Activated gamma-delta T cell treated with anti-CD3 and anti-CD28 coated beads, Interleukin-2, amount 50 U/mL, for 16 hours (primary cell): ENCODE data around the gene SIL1.
"Not testable (repeated sequence)": the region's sequence is repeated elsewhere in the genome, so short reads cannot be mapped to it uniquely, and the experiment has no call there.

Experiments
- DNase-seq: peaks from one replicate; pipeline ENCODE4 v3.0.0-alpha.2; 2020; ENCODE audit warnings: low read depth

Gene SIL1

DNA sequence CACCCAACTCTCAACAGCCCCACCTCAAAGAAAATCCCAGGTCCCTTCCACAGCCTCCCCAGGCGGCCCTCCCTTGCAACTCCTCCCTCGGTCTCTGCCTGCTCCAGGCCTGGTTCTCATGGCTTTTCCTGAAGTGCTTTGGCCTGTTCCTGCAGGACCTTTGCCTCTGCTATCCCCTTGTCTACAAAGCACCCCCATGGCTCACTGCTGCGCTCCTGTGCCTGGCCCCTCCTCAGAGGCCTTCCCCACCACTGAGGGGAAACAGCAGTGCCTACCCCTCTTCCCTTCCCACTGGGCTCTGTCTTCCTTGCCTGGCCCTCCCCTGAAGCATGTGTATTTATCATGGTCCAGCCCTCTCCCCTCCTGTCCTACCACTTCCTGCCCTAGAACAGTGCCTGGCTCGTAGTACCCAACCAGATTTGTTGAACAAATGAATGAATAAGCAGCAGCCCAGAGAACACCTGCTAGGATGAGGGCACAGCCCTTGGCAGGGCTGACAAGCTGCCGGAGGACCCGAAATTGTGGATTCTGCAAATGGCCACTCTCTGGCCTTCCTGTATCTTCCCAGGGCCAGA is 254.5 kb downstream of the SIL1 start:
- no peak for DNase-seq

DNA sequence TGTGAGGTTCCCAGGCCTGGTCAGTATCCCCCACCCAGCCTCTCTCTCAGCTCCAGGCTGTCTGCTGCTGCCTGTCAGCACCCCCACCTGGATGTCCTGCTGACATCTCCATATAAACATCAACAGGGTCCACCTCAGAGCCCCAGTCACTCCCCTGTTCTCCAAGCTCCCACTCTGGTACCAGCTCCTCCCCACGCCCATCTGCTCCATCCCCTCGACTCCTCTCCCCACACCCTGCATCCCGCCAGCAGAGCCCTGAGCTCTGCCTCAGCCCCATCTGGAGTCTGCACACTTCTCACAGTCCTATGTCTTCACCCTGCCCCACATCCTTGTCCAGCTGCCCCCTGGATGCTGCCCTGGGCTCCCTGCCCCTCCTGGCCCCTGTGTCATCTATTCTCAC is 255.3 kb downstream of the SIL1 start:
- no peak for DNase-seq

DNA sequence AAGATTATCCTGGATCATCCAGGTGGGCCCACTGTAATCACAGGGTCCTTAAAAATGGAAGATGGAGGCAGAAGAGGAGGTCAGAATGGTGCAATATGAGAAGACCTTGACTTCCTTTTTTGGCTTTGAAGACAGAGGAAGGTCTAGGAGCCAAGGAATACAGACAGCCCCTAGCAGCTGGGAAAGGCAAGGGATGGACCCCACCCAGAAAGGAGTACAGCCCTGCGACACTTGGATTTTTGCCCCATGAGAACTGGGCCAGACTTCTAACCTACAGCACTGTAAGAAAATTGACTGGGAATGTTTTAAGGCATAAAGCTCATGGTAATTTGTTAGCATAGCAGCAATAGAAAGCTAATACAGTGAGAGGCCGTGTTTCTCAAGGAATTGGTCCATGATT is 256.1 kb downstream of the SIL1 start:
- DNase-seq: no peak

DNA sequence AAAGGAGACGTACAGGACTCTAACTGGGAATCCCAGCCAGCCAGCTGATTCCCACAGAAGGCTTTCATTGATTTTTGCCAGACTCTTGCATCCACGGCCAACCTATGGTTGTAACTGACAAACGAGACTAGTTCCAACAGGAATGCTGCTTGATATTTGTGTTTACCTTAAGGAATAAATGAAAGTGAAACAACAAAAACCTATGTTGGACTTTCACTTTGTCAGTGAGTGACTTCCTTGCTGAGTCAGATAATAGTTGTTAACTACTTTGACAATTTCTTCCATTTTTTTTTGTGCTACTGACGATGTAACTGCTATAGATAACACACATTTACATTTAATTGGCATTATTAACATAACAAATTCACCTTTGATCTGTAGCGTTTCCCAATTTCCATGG is 259.6 kb downstream of the SIL1 start:
- DNase-seq: no peak

DNA sequence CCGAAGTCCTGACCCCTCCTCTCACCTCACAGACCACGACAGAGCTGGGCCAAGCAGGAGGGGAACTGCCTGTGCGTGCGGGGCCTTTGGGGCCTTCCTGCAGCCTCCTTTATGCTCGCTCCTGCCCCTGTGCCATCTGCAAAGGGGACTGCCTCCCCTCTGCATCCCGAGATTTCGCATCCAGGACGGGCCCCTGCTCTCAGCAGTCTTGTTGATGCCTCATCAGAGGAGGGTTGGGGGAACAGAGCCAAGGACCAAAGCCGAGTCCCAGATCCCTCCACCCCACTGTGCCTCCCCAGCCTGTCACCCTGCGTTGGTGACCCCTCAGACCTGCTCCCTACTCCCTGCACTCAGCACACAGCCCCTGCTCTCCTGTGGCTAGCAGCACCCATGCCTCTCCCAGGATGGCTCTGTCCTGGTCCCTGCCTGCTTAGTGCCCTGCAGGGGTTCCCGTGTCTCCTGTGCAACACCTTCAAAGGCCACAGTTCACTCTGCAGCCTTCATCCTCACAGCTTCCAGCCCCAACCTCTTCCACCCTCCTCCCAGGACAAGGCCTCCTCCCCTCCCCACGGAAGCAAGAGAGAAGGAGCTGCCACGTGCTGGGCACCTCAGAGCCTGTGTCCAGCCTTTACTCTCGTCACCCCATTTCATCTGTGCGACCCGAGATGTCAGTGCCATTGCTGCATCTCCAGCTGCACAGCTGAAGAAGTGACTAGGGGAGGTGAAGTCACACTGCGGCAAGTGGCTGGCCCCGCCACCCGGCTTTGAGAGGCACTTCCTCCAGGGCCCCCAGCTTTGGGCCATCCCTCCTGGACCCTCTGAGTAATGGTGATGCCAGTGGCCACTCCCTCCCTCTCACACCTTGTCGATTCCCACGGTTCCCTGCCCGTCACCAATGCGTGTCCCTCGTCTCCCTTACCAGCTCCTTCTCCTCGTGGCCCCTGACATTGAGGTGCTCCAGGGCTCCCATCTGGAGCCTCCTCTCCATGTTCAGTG is 260.5 kb downstream of the SIL1 start:
- no peak for DNase-seq

DNA sequence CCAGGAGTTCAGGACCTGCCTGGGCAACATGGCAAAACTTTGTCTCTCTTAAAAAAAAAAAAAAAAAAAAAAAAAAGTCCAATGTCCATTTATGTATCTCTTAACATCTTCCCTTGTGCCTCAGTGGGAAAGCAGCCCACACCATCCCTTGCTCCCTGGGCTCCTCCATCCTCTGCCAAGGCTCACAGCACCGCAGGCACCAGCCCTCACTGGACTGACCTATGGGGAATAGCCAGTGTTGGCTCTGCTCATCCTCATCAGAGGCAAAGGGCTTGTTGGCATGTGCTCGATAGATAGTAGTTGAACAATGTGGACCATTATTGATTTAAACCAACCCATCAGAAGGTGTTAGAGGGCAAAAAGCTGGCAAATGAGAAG is 261.2 kb downstream of the SIL1 start:
- no peak for DNase-seq

DNA sequence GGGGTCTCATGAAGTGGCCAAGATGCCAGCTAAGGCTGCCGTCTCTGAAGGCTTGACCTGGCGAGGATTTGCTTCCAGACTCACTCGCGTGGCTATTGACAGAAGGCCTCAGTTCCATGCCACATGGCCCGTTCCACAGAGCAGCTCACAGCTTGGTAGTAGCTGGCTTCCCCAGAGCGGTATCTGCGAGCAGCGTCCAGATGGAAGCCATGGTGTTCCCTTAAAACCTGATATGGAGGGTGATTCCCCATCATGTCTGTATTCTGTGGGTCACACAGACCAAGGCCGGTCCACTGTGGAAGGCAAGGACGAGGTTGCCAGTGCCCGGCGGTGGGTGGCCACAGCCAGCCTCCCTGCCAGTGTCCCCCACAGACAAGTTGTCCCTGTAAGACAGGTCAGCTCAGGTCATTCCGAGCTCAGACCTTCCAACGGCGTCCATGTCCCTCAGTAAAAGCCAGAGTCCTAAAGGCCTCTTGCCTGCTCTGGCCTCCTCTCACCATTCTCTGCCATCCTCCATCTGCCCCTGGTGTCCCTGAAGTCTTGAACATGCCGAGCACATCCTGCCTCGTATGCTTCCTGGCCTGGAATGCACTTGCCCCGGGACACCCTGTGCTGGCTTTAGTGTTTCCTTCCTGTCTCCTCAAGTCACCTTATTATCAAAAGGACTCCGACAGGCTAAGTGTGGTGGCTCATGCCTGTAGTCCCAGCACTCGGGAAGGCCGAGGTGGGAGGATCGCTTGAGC is 261.8 kb downstream of the SIL1 start:
- no peak for DNase-seq

DNA sequence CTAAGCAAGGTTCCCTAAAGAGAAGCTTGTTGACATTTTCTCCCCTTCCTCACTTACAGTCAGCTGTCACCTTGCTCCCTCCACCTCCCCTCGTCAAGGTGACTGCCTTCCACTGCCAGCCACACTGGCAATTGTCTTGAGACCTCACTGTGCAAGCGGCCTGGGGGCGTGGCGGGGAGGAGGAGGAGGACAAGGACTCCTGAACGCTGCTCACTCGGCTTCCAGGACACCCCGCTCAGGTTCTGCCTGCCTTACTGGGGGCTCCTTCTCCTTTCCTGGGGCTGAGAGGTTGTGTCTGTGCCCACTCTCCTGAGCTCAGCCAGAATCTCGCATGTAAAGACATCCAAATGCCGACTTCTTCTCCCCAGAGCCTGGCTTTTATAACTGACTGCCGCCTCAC is 262.7 kb downstream of the SIL1 start:
- no peak for DNase-seq

DNA sequence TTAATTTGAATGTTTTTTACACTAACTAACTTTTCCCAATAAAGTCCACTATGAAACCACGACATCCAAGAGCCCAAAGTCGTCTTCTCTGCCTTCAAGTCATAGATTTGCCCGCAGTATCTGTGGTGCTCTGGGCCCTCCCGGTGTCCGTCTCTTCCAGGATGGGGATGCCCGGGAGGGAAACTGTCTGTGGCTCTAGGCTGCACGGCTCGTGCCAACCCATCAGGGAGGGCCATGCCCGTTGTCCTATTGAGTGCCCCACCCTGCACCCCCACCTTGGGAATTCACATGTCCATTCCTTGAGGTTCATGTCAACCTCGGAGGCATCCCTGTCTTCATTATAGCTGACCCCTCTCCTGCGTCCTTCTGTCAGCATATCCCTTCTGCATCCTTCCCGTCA is 263.2 kb downstream of the SIL1 start:
- no peak for DNase-seq

DNA sequence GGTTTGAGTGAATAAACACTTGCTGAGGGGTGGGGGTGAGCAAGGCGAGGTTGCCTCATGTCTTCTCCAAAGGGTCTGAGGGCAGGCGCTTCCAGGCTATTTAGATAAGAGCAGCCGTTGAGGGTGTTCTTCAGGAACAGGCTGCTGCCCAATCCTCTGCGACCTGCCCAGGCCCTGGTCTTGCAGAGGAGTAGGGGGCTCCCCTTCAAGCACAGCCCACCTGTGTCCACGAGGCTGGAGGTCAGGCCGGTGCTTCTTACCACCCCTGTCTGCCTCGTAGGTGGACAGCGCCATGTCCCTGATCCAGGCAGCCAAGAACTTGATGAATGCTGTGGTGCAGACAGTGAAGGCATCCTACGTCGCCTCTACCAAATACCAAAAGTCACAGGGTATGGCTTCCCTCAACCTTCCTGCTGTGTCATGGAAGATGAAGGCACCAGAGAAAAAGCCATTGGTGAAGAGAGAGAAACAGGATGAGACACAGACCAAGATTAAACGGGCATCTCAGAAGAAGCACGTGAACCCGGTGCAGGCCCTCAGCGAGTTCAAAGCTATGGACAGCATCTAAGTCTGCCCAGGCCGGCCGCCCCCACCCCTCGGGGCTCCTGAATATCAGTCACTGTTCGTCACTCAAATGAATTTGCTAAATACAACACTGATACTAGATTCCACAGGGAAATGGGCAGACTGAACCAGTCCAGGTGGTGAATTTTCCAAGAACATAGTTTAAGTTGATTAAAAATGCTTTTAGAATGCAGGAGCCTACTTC is 264.5 kb downstream of the SIL1 start:
- DNase-seq: no peak

DNA sequence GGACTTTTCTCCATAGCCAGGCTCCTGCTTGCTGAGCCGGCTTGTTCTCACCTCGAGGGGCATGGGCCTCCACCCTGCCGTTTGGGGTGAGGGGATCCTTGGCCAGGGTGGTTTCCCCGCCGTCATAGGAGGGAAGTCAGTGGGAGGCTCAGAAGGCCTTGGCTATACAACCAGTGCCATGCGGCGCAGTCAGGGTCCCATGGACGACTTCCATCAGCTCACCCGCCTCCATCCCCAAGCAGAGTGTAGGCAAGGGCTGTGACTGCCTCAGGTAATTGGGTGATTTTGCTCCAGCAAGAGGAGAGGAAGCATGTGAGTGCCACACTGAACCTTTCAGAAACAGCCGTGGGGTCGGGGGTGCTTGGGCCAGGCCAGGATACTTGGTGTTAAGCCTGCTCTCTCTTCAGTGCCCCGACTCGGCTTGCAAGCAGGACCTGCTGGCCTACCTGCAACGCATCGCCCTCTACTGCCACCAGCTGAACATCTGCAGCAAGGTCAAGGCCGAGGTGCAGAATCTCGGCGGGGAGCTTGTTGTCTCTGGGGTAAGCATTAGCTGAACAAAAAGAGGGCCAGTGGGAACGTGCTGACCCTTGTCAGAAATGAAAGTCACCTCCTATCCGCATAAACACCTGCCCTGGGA is 265.9 kb downstream of the SIL1 start:
- no peak for DNase-seq

DNA sequence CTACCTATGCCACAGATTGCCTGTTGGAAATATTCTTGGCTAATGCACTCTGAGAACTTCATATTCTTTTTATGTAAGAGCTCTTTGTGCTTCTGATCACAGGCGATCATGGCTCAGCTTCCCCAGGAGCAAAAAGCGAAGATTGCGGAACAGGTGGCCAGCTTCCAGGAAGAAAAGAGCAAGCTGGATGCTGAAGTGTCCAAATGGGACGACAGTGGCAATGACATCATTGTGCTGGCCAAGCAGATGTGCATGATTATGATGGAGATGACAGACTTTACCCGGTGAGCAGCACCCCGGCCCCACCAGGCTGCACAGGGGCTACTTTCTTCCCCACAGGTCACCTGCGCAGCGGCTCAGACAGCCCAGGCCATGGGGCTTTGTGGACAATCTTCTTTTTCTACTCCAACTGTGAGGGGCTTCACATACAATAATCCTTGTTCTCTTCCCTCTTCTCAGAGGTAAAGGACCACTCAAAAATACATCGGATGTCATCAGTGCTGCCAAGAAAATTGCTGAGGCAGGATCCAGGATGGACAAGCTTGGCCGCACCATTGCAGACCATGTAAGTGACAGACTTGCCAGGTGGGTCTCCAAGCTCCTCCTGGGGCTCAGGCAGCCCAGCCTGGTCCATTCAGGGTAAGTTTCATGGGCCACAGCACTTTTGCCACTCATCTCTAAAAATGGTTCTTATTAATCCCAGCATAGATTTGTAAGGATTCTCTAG is 267.6 kb downstream of the SIL1 start:
- DNase-seq: no peak

DNA sequence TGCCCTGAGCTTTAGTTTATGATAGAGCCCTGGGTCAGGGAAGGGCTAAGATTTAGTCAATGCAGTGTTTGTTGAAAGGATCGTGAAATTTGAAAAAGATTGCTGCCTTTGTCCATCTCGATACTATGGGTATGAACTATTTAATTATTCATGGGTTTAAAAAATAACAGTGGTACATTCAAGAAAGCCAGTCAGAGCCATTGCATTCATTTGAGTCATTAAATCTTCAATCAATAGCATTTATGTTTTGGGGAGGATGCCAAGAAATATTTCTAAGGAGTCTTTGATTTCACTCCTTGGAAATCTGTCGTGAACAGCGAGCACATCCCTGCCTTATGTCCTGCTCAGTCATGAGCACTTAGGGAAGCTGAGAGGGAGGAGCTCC is 268.6 kb downstream of the SIL1 start:
- DNase-seq: no peak

DNA sequence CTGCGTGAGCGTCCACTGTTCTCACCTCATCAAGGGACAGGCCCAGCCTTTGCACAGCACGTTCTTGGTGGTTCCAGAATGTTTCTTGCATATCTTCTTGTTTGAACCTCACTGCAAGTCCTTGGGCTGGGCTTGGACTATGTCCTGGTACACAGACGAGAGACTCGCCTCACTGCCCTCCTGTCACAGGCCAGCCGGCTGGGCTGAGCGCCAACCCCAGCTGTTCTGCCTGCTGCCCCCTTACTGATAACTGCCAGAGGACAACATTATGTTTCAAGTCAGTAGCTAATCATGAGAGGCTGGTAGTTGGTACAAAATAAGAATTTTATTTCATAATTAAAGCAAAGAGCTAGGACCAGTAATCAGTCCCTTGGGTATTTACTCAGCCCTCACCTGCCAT is 270.2 kb downstream of the SIL1 start:
- no peak for DNase-seq

DNA sequence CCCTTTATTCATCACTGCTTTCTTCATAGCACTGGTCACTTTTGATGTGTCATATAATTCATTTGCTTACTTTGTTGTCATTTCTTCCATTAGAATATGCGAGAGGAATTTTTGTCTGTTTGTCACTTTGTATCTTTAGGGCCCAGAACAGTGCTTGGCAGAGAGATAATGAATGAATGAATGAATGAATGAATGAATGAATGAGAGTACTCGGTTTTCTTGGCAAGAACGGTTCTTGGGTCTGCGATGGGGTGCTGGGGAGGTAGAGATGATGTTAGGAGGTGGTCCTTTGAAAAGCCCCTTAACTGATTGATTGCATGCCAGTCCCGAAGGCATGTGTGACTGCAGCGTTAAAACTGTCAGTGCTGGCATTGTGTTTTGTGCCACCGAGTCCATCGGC is 270.6 kb downstream of the SIL1 start:
- DNase-seq: no peak

DNA sequence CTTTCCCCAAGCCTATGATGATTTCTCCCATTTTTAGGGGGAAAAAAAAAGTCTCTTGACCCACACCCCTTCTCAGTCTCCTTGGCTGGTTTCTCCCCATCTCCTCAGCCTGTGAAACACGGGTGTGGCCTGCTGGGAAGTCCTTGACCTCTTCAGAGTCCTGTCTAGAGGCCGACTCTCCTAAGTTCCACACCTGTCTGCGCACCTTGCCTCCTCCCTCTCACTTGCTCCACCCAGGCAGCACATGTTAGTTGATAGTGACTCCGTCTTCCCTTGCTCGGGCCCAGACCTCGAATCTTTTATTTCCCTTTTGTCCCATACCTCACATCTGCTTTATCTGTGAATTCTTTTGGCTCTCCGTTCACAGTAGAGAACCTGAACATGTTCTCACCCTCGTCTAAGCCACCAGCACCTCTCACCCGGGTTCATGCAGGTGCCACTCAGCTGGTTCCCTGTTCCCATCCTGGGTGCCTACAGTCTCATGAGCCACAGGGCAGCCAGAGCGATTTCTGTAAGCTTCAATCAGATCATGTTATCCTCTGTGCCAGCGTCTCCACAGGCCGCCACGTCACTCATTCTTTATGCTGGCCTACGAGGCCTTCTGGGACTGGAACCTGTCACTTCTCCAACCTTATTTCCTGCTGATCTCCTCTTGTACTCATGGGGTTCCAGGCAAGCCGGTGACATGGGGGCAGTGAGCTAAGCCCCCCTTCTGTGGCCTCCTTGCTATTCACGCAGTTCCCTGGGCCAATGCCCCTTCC is 271.3 kb downstream of the SIL1 start:
- no peak for DNase-seq

DNA sequence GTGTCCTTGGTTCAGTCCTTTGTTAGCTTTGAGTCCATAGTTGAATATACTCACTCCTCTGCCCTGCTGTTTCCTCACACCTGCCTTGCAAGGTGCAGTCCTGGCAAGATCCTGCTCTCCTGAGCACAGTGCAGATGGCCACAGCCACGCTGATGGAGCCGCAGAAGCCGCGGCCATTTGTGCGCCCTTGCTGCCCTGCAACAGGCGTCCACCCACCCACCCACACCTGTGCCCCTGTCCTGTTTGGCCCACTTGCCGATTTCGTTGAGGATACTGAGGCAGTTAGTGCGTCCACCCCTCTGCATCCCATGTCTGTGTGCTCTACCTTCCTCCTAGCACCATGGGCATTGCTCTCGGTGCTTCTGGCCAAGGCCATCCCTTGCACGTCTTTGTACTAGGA is 271.9 kb downstream of the SIL1 start:
- DNase-seq: no peak

DNA sequence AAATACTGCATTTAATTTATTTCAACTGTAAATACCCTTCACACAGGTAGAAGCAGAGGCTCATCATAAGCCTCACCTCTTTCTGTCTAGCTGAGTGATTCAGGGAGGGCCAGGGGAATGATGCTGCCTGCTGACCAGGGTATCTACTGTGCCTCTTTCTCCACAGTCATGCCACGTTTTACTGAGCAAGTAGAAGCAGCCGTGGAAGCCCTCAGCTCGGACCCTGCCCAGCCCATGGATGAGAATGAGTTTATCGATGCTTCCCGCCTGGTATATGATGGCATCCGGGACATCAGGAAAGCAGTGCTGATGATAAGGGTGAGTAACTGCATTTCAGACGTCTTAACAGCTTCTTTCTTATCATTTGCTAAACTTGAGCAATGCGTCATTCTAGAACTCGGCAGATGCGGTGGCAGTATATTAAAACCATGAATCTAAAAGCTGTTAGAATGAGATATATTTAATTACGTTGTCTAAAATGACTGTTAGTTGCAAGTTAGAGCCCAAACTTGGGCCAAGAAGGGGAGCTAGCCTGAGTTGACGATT is 273.0 kb downstream of the SIL1 start:
- DNase-seq: no peak

DNA sequence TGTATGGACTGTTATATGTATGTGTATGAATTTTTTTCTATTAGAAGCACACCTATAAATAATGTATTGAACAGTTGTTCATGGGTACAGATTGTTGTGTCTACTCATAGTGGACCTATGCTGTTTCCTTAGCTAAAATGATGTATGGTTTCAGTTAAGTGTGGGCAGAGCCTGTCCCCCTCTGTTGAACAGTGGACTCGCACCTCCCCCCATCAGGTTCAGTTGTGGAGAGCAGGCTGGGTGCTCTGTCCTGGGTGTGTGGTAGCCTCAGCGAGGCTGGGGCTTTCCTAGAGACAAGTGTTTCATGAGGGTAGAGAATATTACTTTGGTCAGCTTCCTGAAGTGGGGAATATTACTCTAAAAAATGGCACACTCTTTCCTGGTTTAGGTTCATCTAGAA is 275.7 kb downstream of the SIL1 start:
- DNase-seq: no peak

DNA sequence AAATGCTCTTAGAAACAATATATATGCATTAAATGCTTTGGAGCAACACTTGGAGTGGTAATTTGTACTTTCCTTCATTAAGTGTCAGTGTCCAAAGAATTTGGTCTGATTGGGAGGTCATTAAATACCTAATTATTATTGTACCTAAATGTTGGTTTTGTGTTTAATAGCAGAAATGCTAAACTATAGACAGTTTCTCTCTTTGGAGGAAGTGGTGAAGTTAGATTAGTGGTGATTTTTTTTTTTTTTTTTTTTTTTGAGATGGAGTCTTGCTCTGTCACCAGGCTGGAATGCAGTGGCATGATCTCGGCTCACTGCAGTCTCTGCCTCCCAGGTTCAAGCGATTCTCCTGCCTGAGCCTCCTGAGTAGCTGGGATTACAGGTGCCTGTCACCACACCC is 276.8 kb downstream of the SIL1 start:
- not testable (repeated sequence) for DNase-seq
